HCT116 (cell line): ENCODE results near the gene PKHD1. TPM values are rescaled to one million over a fixed set of nuclear protein-coding genes. Genes with fewer than 3 reads are reported as not detected.

Experiments used
- ATAC-seq: fragments of 200-7000 bp; cut with Tn5 transposase; 2 replicates; pipeline ENCODE4 v1.9.1; 2020; ENCODE audit warnings: mild to moderate bottlenecking, moderate library complexity
- BruUV-seq: library from RNA; stranded (reverse); fragments of 400-500 nt; replicated peaks from 2 replicates; lab custom pipeline; 2021; lab: Mats Ljungman, UMichigan
- CTCF ChIA-PET: fragments of 300-600 bp; sonication (Branson Sonifier 250); formaldehyde crosslinking; loops from one replicate; lab custom pipeline; 2021; ENCODE audit warnings: antibody characterized with exemption; lab: Charles Lee
- POLR2A ChIA-PET: fragments of 300-600, 350-600 bp; sonication (Branson Sonifier 250); formaldehyde crosslinking; loops from one replicate; lab custom pipeline; 2021; ENCODE audit warnings: antibody characterized with exemption; lab: Charles Lee
- RAD21 ChIA-PET, 2 experiments: fragments of 300-600 bp; sonication (Branson Sonifier 250); formaldehyde crosslinking; loops; one replicate each; lab custom pipeline; 2023; ENCODE audit warnings: low total read pairs in 2 of 2; ENCODE audit not compliant: uncharacterized antibody in 2 of 2, unreplicated experiment in 2 of 2, low non-redundant PET in 1 of 2; lab: Charles Lee
- DNase-seq: peaks from one replicate; pipeline ENCODE4 v3.0.0-alpha.2; 2010; ENCODE audit warnings: low read depth, low spot score
- H2AFZ ChIP-seq: fragments of 200-600 bp; shearing (Covaris generic), sonication (generic); 2 replicates; pipeline ENCODE4 v1.6.1; 2017; ENCODE audit warnings: low read depth, mixed run types, mixed read lengths, antibody characterized with exemption, low read length; ENCODE audit not compliant: poor library complexity, severe bottlenecking
- H3K27ac ChIP-seq: 2 replicates; pipeline ENCODE4 v1.5.1; 2012; ENCODE audit warnings: low read depth, low read length
- H3K27me3 ChIP-seq: fragments of 200-600 bp; sonication (generic); 2 replicates; pipeline ENCODE4 v1.6.1; 2016; ENCODE audit warnings: mixed run types, low read length, mixed read lengths; ENCODE audit not compliant: insufficient read depth
- H3K36me3 ChIP-seq, 2 experiments: fragments of 200-500 bp in 1 of 2; fragments of 200-600 bp in 1 of 2; sonication (Bioruptor generic) in 1 of 2; sonication (generic) in 1 of 2; 2 replicates each; pipeline versions ENCODE4 v1.5.1 to v1.6.1; 2014 to 2016; ENCODE audit warnings: low read length in 2 of 2, inconsistent platforms in 1 of 2, mixed read lengths in 1 of 2, mixed run types in 1 of 2; ENCODE audit not compliant: insufficient read depth in 2 of 2, control insufficient read depth in 1 of 2
- H3K4me1 ChIP-seq, 2 experiments: fragments of 200-600 bp in 1 of 2; sonication (generic) in 1 of 2; 2 replicates each; pipeline versions ENCODE4 v1.5.1 to v1.6.1; 2012 to 2017; ENCODE audit warnings: low read length in 2 of 2, inconsistent platforms in 1 of 2, mild to moderate bottlenecking in 1 of 2, mixed read lengths in 1 of 2, mixed run types in 1 of 2, moderate library complexity in 1 of 2; ENCODE audit not compliant: insufficient read depth in 2 of 2, control insufficient read depth in 1 of 2
- H3K4me2 ChIP-seq: fragments of 200-600 bp; sonication (generic); 2 replicates; pipeline ENCODE4 v1.6.1; 2017; ENCODE audit warnings: mixed run types, low read length, mixed read lengths
- H3K4me3 ChIP-seq, 2 experiments: fragments of 200-600 bp in 1 of 2; sonication (generic) in 1 of 2; replicated peaks in 1 of 2; 2 replicates each; pipeline ENCODE4 v1.5.1; 2011 to 2016; ENCODE audit warnings: low read length in 2 of 2, control low read depth in 1 of 2, low read depth in 1 of 2, mild to moderate bottlenecking in 1 of 2, mixed read lengths in 1 of 2, mixed run types in 1 of 2
- H3K79me2 ChIP-seq: fragments of 200-600 bp; sonication (generic); 2 replicates; pipeline ENCODE4 v1.6.1; 2017; ENCODE audit warnings: mild to moderate bottlenecking, mixed run types, low read length, moderate library complexity, mixed read lengths; ENCODE audit not compliant: insufficient read depth
- H3K9ac ChIP-seq: fragments of 200-600 bp; sonication (generic); 2 replicates; pipeline ENCODE4 v1.6.1; 2016; ENCODE audit warnings: low read length, mixed read lengths
- H3K9me2 ChIP-seq: fragments of 200-600 bp; sonication (generic), shearing (Covaris generic); 2 replicates; pipeline ENCODE4 v1.6.1; 2017; ENCODE audit warnings: mixed run types, mild to moderate bottlenecking, moderate library complexity; ENCODE audit not compliant: insufficient read depth
- H3K9me3 ChIP-seq, 2 experiments: fragments of 200-500 bp in 1 of 2; fragments of 200-600 bp in 1 of 2; sonication (Bioruptor generic) in 1 of 2; sonication (generic) in 1 of 2; 2 replicates each; pipeline ENCODE4 v1.6.1; 2014 to 2017; ENCODE audit warnings: low read length in 2 of 2, mixed read lengths in 2 of 2, inconsistent platforms in 1 of 2, low read depth in 1 of 2, mild to moderate bottlenecking in 1 of 2, mixed run types in 1 of 2, moderate library complexity in 1 of 2; ENCODE audit not compliant: control insufficient read depth in 1 of 2, insufficient read depth in 1 of 2
- H4K20me1 ChIP-seq: fragments of 200-600 bp; sonication (generic), shearing (Covaris generic); 2 replicates; pipeline ENCODE4 v1.6.1; 2017; ENCODE audit warnings: mixed run types, mild to moderate bottlenecking, moderate library complexity; ENCODE audit not compliant: insufficient read depth
- ATF3 ChIP-seq: IDR thresholded peaks from 2 replicates; pipeline ENCODE4 v1.6.1; 2012
- CBX3 ChIP-seq: IDR thresholded peaks from 2 replicates; pipeline ENCODE4 v1.6.1; 2012; ENCODE audit warnings: low read depth
- CEBPB ChIP-seq: IDR thresholded peaks from 2 replicates; pipeline ENCODE4 v1.6.1; 2012; ENCODE audit warnings: low read depth
- EGR1 ChIP-seq: IDR thresholded peaks from 2 replicates; pipeline ENCODE4 v1.6.1; 2012; ENCODE audit warnings: low read depth
- ELF1 ChIP-seq: IDR thresholded peaks from 2 replicates; pipeline ENCODE4 v1.6.1; 2012; ENCODE audit warnings: low read depth, borderline replicate concordance
- EZH2 ChIP-seq: fragments of 200-600 bp; sonication (generic); IDR thresholded peaks from 2 replicates; pipeline ENCODE4 v1.6.1; 2017; ENCODE audit warnings: antibody characterized with exemption, mixed run types
- EZH2phosphoT487 ChIP-seq: fragments of 200-600 bp; IDR thresholded peaks from 2 replicates; pipeline ENCODE4 v1.6.1; 2018; ENCODE audit warnings: antibody characterized with exemption, borderline replicate concordance
- FOSL1 ChIP-seq: IDR thresholded peaks from 2 replicates; pipeline ENCODE4 v1.6.1; 2012; ENCODE audit warnings: low read depth
- JUND ChIP-seq: IDR thresholded peaks from 2 replicates; pipeline ENCODE4 v1.6.1; 2012
- MAX ChIP-seq: IDR thresholded peaks from 2 replicates; pipeline ENCODE4 v1.6.1; 2012
- REST ChIP-seq: IDR thresholded peaks from 2 replicates; pipeline ENCODE4 v1.6.1; 2012; ENCODE audit warnings: low read depth
- SIN3A ChIP-seq: IDR thresholded peaks from 2 replicates; pipeline ENCODE4 v1.6.1; 2012; ENCODE audit warnings: low read depth
- SRF ChIP-seq: IDR thresholded peaks from 2 replicates; pipeline ENCODE4 v1.6.1; 2012; ENCODE audit warnings: low read depth
- TCF7L2 ChIP-seq: IDR thresholded peaks from 2 replicates; pipeline ENCODE4 v1.7.0; 2011; ENCODE audit warnings: borderline replicate concordance, inconsistent platforms; ENCODE audit not compliant: insufficient read depth, insufficient read length; ENCODE audit errors: extremely low read depth
- ZBTB33 ChIP-seq: IDR thresholded peaks from 2 replicates; pipeline ENCODE4 v1.6.1; 2011; ENCODE audit warnings: mild to moderate bottlenecking, low read length, moderate library complexity; ENCODE audit not compliant: insufficient replicate concordance; ENCODE audit errors: extremely low read depth
- ZNF274 ChIP-seq: fragments of 200-500 bp; sonication (Bioruptor generic); IDR thresholded peaks from 2 replicates; pipeline ENCODE4 v1.6.1; 2014; ENCODE audit warnings: mild to moderate bottlenecking, low read depth, low read length, inconsistent platforms
- intact Hi-C: fragments of 100-400 bp; cut with micrococcal nuclease; formaldehyde crosslinking; loops from 2 replicates; pipeline ENCODE4 v1.10.0; 2022
- total RNA-seq: library from RNA; stranded (reverse); gene quantifications from one replicate; pipeline ENCODE4 v1.2.1, GENCODE V29; 2021; ENCODE audit not compliant: unreplicated experiment

The PKHD1 gene
- total RNA-seq, 1 experiment from 2014 or later = not detected

GRCh38 chr6:51644426-51644825 lies 443.0 kb downstream of the PKHD1 start:
- Histone ChIP-seq H3K36me3 (no peaks in the 10 kb centered on the region), H3K4me3 (no peak overlapping the region), H3K79me2 (no peaks in the 10 kb centered on the region), H3K9me3 (peaks cover 0 to 14% of the 10 kb centered on the region in 2 experiments; a peak in 2 of 4 replicates), H4K20me1 (no peaks in the 10 kb centered on the region), H3K9me2 (no peaks in the 10 kb centered on the region), H3K27ac (no peak overlapping the region), H3K9ac (no peak overlapping the region), H3K27me3 (no peaks in the 10 kb centered on the region), H2AFZ (no peak overlapping the region), H3K4me2 (no peak overlapping the region), H3K4me1 (no peaks in the 10 kb centered on the region)
- POLR2A ChIA-PET = no interaction called here
- DNase-seq (no peak), ATAC-seq (no peak)
- intact Hi-C loops = no loop called here
- BruUV-seq = no TSS peak
- RAD21 ChIA-PET = no interaction called here
- CTCF ChIA-PET = no interaction called here
- no peak for TF ChIP-seq SRF
- no peak for TF ChIP-seq EGR1
- TF ChIP-seq MAX = no peak
- TF ChIP-seq ELF1 = no peak
- no peak for TF ChIP-seq ZNF274
- no peak for TF ChIP-seq SIN3A
- TF ChIP-seq CBX3 = no peak
- TF ChIP-seq EZH2 = no peak
- no peak for TF ChIP-seq REST
- TF ChIP-seq TCF7L2 = no peak
- no peak for TF ChIP-seq JUND
- no peak for TF ChIP-seq EZH2phosphoT487
- TF ChIP-seq ZBTB33 = no peak
- no peak for TF ChIP-seq FOSL1
- TF ChIP-seq ATF3 = no peak
- TF ChIP-seq CEBPB = no peak
